OCI-LY7 (cell line): ENCODE data around the gene BABAM1. TPM values are rescaled to one million over a fixed set of nuclear protein-coding genes. Genes with fewer than 3 reads are reported as not detected.

Experiments
- BruUV-seq: library from RNA; stranded (reverse); fragments of 400-500 nt; replicated peaks from 2 replicates; lab custom pipeline; 2021; lab: Mats Ljungman, UMichigan
- CTCF ChIA-PET: fragments of 300-600 bp; sonication (Branson Sonifier 250); formaldehyde crosslinking; loops from one replicate; lab custom pipeline; 2022; ENCODE audit warnings: antibody characterized with exemption; ENCODE audit not compliant: unreplicated experiment; lab: Charles Lee
- POLR2A ChIA-PET: fragments of 300-600 bp; sonication (Branson Sonifier 250); formaldehyde crosslinking; loops from one replicate; lab custom pipeline; 2022; ENCODE audit warnings: antibody characterized with exemption; lab: Charles Lee
- DNase-seq: peaks from one replicate; pipeline ENCODE4 v3.0.0-alpha.2; 2015; ENCODE audit warnings: low spot score
- H2AFZ ChIP-seq: fragments of 200-600 bp; sonication (generic), shearing (Covaris generic); 2 replicates; pipeline ENCODE4 v1.6.1; 2014; ENCODE audit warnings: mild to moderate bottlenecking, antibody characterized with exemption, low read length, moderate library complexity
- H3K27ac ChIP-seq: fragments of 200-600 bp; sonication (generic); 2 replicates; pipeline ENCODE4 v1.5.1; 2014; ENCODE audit warnings: mixed run types, low read depth, mild to moderate bottlenecking, moderate library complexity, low read length, inconsistent platforms; ENCODE audit not compliant: poor library complexity, severe bottlenecking
- H3K36me3 ChIP-seq: fragments of 200-600 bp; sonication (generic); 2 replicates; pipeline ENCODE4 v1.6.1; 2014; ENCODE audit warnings: mild to moderate bottlenecking, antibody characterized with exemption, low read length, moderate library complexity, mixed read lengths; ENCODE audit not compliant: insufficient read depth
- H3K4me1 ChIP-seq: fragments of 200-600 bp; sonication (generic); 2 replicates; pipeline ENCODE4 v1.5.1; 2014; ENCODE audit warnings: mild to moderate bottlenecking, low read length; ENCODE audit not compliant: insufficient read depth, poor library complexity, severe bottlenecking
- H3K4me2 ChIP-seq: fragments of 200-600 bp; sonication (generic); 2 replicates; pipeline ENCODE4 v1.6.1; 2014; ENCODE audit warnings: mild to moderate bottlenecking, low read length
- H3K4me3 ChIP-seq: fragments of 200-600 bp; sonication (generic); 2 replicates; pipeline ENCODE4 v1.5.1; 2014; ENCODE audit warnings: mild to moderate bottlenecking, low read depth, low read length; ENCODE audit not compliant: poor library complexity, severe bottlenecking
- H3K79me2 ChIP-seq: fragments of 200-600 bp; sonication (generic); 2 replicates; pipeline ENCODE4 v1.6.1; 2016; ENCODE audit warnings: low read depth, mild to moderate bottlenecking, low read length, moderate library complexity, mixed read lengths; ENCODE audit not compliant: insufficient read depth
- H3K9me2 ChIP-seq: fragments of 200-600 bp; sonication (generic); 2 replicates; pipeline ENCODE4 v1.6.1; 2016; ENCODE audit warnings: mild to moderate bottlenecking, low read length, mixed read lengths; ENCODE audit not compliant: insufficient read depth
- H3K9me3 ChIP-seq: fragments of 200-600 bp; sonication (generic); 2 replicates; pipeline ENCODE4 v1.6.1; 2014; ENCODE audit warnings: mild to moderate bottlenecking, mixed run types, low read length, mixed read lengths
- H4K20me1 ChIP-seq: fragments of 200-600 bp; sonication (generic); 2 replicates; pipeline ENCODE4 v1.6.1; 2014; ENCODE audit warnings: mild to moderate bottlenecking, antibody characterized with exemption, low read length, moderate library complexity, mixed read lengths; ENCODE audit not compliant: insufficient read depth
- CTCF ChIP-seq: fragments of 200-600 bp; sonication (generic); conservative IDR thresholded peaks from 2 replicates; pipeline ENCODE4 v1.5.1; 2014; ENCODE audit warnings: mild to moderate bottlenecking, antibody characterized with exemption, low read length, moderate library complexity, mixed read lengths
- EZH2phosphoT487 ChIP-seq: fragments of 200-600 bp; sonication (generic); IDR thresholded peaks from 2 replicates; pipeline ENCODE4 v1.6.1; 2018; ENCODE audit warnings: low read depth, borderline replicate concordance, mild to moderate bottlenecking, mixed run types, antibody characterized with exemption, low read length, moderate library complexity, mixed read lengths
- intact Hi-C: fragments of 100-400 bp; cut with micrococcal nuclease; formaldehyde crosslinking; loops from one replicate; pipeline ENCODE4 v1.10.0; 2022; ENCODE audit not compliant: unreplicated experiment
- total RNA-seq, 2 experiments: library from RNA; depleted of rRNA in 1 of 2; stranded (reverse); fragments of >200 nt in 1 of 2; shearing (Covaris generic) in 1 of 2; gene quantifications; 2 replicates each; pipeline ENCODE4 v1.2.3, GENCODE V29; 2014 to 2022

The BABAM1 gene
- total RNA-seq, 2 experiments from 2014 or later, result 79.0 to 118 TPM

GRCh38 chr19:17254636-17255035, 12.6 kb upstream of the BABAM1 start:
- Histone ChIP-seq H3K4me1 (no peaks in the 10 kb centered on the region), H3K79me2 (no peaks in the 10 kb centered on the region), H3K9me3 (no peaks in the 10 kb centered on the region), H3K4me3 (no peak overlapping the region), H3K9me2 (no peaks in the 10 kb centered on the region), H4K20me1 (no peaks in the 10 kb centered on the region), H3K27ac (no peak overlapping the region), H3K4me2 (no peak overlapping the region), H3K36me3 (no peaks in the 10 kb centered on the region), H2AFZ (no peak overlapping the region)
- BruUV-seq, result no TSS peak
- POLR2A ChIA-PET, result no interaction called here
- intact Hi-C loops, result no loop called here
- DNase-seq, result no peak
- CTCF ChIA-PET, result no interaction called here
- TF ChIP-seq EZH2phosphoT487 (no peak), CTCF (no peak)

- BruUV-seq, result no TSS peak
- CTCF ChIA-PET, result no interaction called here
- POLR2A ChIA-PET, result no interaction called here
- Histone ChIP-seq H4K20me1 (no peaks in the 10 kb centered on the region), H3K9me3 (no peaks in the 10 kb centered on the region), H3K27ac (no peak overlapping the region), H3K4me1 (no peaks in the 10 kb centered on the region), H3K79me2 (no peaks in the 10 kb centered on the region), H3K4me2 (no peak overlapping the region), H2AFZ (no peak overlapping the region), H3K4me3 (no peak overlapping the region), H3K9me2 (no peaks in the 10 kb centered on the region), H3K36me3 (no peaks in the 10 kb centered on the region)
- DNase-seq, result no peak
- TF ChIP-seq EZH2phosphoT487 (no peak), CTCF (no peak)
- intact Hi-C loops, result no loop called here
These were observed 12.1 kb upstream of the BABAM1 start for GRCh38 chr19:17255150-17255621.

- no peaks in the 10 kb centered on the region for H3K9me2 ChIP-seq
- ChIA-PET POLR2A (interaction anchor here (0.7 kb wide), 1 partner anchor 11 kb away, joined by 3 read pairs; the partner anchor contains the start of gene BABAM1), CTCF (no interaction called here)
- H3K9me3 ChIP-seq, result no peaks in the 10 kb centered on the region
- H3K27ac ChIP-seq, result no peak overlapping the region
- no peak for DNase-seq
- H3K36me3 ChIP-seq, result no peaks in the 10 kb centered on the region
- H4K20me1 ChIP-seq, result no peaks in the 10 kb centered on the region
- H3K4me3 ChIP-seq, result no peak overlapping the region
- intact Hi-C loops, result no loop called here
- no peaks in the 10 kb centered on the region for H3K79me2 ChIP-seq
- H2AFZ ChIP-seq, result no peak overlapping the region
- H3K4me2 ChIP-seq, result no peak overlapping the region
- BruUV-seq, result no TSS peak
- TF ChIP-seq EZH2phosphoT487 (no peak), CTCF (no peak)
- H3K4me1 ChIP-seq, result peaks cover 7% of the 10 kb centered on the region
These were observed 11.1 kb upstream of the BABAM1 start for GRCh38 chr19:17256130-17256529.
